HG03103 (cell line): ENCODE results near the gene DIAPH1.

Experiments
- ATAC-seq: cut with Tn5 transposase; IDR thresholded peaks from one replicate; pipeline ENCODE4 v1.9.1; 2021; ENCODE audit warnings: low read depth; ENCODE audit not compliant: unreplicated experiment

The DIAPH1 gene

DNA sequence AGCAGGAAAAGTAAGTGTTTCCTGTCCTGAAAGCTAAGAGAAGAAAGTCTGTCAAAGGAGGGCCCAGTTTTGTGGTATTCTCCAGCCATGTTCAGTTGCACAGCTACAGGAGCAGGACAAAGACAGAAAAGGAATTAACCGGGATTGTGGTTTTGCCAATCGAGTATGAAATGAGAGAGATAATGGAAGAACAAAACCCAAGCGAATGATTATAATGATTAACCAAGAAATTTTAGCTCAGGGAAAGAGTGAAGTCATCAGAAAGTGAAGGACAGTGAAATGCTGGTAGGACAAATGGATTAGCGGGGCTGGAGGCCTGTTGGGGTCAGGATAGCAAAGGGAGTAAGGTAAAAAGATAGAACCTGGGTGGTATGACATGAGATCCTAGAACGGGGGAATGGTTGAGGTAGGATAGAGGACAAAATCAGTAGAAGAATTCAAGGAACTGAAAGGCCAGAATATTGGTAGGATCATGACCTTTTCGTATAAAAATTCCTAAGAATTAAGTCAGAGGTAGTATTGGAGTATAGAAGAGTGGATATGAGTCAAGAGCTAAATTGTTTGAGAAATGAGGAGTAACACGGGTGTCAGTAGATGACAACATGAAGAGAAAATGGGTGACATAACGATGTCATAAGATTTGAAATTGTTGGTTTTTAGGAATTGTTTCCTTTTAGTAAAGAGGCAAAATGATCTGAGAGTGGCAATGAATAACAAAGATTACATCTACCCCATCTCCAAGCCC lies 52.8 kb downstream of the DIAPH1 start:
- no peak for ATAC-seq

DNA sequence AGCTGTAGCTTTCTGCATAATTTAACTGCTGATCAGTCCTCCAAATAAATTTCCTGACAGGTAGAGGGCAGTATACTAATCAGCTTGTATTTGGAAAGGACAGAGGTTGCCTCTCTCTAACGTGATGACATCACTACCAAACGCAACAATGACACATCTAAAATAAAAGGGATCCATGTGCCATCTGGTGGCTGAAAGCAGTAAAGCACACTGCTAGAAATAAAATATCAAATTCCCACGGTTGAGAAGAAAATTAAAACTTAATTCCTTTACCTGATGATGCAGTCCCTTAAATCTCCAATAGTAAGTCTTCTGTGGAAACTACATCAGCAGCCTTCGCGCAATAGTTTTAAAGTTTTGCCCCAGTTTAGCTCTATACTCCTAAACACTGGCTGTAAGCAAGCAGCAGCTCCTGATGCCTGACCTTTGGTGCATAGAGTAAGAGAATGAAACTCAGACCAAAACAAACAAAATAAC lies 54.5 kb downstream of the DIAPH1 start:
- ATAC-seq, result peak; percentile 96

DNA sequence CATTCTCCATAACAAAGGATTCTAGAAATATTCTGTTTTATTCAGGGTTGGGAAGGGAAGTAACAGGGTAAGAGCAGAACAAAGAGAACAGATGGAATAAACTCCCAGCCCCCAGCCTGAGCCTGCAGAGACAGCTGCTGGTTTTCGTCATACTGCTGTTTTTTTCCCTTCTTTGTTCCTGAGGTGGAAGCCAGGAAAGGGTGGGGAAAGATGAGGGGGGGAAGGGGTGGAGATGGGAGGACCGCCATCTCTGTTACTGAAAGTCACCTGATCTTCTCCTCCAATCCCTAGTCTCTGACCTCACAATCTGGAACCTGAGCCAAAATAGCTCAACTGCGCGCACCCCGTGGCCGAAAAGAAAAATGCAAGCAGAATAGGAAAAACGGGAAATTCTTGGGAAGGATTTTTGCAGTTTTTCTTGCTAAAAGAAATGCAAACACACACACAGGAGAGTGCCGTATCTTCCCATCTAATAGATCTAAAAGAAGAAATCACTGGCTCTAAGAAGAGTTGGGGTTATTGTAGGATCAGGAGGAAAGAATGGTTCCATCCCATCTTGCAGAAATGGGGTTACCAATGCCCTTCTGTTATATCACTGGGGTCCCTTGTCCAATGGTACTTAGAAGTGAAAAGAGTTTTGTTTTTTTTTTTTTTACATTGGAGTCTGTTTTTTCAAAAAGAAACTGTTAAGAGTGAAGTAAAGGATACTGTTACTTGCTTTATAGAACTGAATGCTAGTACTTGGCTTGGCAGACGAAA lies 57.9 kb downstream of the DIAPH1 start:
- ATAC-seq, result no peak

DNA sequence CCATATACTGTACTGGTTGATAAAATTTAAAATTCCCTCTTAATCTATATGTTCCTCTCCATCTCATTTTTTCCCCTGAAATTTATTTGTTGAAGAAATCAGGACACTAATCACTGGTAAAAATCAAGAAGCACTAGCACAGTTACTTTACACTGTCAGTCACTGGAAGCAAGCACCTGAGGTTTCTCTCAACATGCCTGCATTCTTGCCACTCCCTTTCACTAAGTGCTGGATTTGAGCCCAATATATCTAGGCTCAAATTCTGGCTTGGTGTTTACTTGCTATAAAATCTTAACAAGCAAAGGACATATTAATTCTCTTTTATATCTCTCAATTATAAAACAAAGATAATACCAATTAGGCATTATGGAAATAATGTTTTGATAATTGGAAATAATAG lies 58.6 kb downstream of the DIAPH1 start:
- ATAC-seq, result no peak

DNA sequence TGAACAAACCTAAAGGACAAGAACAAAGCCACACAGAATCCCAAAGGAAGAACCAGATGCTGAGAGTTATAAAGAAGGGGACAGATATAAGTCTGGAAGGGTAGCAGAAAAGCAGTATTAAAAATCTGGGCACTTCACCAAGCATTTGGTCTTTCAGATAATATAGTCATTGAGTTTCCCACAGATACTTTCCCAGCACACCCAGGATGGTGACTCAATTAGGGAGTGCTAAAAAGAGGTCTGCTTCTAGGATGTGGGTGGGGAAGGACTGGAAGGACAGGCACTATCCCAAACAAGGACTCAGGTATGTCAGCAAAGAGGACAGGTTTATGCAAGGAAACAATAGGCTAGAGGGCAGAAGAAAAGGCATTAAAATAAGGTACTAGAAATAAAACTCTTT lies 59.3 kb downstream of the DIAPH1 start:
- no peak for ATAC-seq

DNA sequence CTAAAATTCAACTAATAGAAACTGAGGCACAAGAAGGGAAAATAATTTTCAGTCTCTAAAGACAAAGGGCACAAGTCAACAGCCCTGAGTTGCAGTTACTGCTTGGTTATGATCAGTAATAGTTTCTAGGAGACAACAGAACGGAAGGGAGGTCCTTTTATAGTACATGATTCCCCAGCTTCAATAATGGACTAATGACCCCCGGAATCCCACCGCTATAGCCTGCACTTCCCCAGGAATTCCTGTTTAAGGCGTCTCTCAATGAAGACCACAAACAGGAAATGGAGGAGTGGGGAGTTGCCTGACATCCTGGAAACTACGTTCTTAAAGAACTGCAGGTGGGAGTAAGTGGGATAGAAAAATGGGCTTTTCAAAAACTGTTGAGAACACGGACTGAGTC lies 60.6 kb downstream of the DIAPH1 start:
- ATAC-seq, result no peak

DNA sequence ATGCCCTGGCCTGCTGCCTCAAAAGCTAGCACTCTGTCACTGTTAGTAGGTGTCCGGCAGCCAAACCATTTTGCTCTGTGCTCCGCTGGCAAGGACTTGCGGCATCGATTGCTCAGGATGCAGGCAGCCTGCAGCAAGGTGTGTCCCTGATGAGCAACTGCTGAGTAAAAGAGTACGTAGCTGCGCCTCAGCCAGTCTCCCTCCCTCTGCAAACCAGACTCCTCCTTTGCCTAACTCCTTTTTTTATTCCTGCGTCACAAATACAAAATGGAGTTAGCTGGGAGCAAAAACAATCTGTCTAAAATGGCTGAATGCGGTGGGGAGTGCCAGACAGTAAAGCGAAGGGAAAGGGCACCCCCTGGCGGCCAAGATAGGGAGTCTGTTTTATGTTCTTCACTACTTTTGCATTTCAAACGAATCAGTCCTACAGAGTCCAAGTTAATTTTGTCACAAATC lies 61.1 kb downstream of the DIAPH1 start:
- ATAC-seq, result no peak

DNA sequence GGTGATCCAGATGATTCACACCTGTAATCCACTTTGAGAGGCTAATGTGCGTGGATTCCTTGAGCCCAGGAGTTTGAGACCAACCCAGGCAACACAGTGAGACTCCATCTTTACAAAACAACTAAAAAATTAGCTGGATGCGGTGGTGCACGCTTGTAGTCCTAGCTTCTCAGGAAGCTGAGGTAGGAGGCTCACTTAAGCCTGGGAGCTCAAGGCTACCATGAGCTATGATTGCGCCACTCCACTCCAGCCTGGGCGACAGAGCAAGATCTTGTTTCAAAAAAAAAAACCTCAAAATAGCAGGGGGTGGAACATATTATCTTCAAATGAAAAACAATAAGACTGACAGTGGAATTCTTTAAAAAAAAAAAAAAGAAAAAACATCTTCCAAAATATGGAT lies 70.9 kb downstream of the DIAPH1 start:
- no peak for ATAC-seq

DNA sequence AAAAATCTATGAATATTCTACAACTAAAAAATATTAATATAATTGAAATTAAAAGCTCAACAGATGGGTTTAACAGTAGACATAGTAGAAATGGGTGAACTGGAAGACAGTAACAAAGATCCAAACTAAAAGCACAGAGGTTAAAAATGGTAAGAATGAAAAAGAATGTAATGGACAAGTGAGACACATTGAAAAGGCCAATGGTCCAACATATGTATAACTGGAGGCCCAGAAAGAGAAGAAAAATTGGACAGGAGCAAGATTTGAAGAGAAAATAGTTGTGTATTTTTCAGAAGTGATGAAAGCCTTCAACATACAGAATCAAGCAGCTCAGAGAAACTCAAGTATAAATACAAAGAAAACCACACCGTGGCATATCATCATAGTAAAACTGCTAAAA lies 71.3 kb downstream of the DIAPH1 start:
- no peak for ATAC-seq

DNA sequence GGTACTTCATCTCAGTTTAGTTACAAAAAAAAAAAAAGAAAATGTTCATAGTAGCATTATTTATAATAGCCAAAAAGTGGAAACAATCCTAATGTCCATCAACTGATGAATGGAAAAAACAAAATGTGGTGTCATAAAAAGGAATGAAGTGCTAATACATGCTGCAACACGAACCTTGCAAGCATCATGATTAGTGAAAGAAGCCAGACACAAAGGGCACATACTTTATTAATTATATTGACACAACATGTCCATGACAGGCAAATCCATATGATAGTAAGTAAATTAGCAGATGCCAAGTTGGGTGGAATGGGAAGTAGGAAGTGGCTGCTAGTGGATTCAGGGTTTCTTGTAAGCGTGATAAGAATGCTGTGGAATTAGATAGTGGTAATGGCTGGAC lies 75.7 kb downstream of the DIAPH1 start:
- no peak for ATAC-seq

DNA sequence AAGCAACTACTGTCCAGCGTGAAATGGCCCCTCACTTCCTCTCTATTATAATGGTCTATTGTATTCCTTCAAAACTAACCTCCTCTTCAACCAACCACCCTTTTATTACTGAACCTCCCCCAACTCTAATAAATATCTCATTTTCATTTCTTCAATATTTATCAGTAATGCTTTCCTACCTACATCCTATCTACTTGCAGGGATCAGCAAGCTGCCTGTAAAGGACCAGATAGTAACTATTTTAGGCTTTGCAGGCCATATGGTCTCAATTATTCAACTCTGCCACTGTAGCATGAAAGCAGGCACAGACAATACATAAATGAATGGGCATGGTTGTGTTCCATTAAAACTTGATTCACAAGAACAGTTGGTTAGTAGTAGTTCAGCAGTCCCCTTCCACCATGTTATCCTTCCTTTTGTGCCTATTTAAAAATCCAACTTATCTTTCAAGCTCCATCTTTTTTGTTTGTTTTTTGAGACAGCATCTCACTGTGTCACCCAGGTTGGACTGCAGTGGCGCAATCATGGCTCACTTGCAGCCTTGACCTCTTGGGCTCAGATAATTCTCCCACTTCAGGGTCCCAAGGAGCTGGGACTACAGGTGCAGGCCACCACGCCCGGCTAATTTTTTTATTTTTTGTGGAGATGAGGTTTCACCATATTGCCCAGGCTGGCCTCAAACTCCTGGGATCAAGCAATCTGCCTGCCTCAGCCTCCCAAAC lies 84.1 kb downstream of the DIAPH1 start:
- no peak for ATAC-seq

DNA sequence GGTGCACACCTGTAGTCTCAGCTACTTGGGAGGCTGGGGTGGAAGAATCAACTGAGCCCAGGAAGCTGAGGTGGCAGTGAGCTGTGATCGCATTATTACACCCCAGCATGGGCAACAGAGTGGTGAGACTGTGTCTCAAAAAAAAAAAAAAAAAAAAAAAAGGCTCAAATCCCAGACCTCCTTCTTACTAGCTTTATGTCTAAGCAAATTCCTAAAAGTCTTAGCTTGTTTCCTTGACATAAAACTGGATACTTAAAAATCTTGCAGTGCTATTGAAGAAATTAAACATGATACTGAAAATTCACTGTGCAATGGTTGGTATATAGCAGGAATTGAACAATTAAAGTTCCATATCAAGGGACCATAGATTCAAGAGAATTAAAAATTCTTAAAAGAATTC lies 84.9 kb downstream of the DIAPH1 start:
- ATAC-seq, result no peak

DNA sequence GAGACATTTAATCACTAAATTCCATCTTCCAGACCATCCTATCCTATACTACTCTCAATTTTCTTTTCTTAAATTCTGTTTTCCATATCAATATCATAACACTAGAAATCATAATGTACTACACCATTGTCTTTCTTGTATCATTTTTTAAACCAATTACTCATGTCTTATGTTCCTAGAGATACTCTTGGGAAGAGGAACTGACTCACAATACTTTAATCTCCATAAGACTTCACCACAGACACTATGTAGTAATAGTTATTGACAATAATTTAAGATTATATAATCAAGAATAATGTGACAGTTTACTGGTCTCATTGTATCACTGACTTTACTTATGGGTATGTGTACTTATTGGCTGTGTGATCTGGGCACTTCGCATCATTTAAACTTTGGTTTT lies 86.1 kb downstream of the DIAPH1 start:
- no peak for ATAC-seq

DNA sequence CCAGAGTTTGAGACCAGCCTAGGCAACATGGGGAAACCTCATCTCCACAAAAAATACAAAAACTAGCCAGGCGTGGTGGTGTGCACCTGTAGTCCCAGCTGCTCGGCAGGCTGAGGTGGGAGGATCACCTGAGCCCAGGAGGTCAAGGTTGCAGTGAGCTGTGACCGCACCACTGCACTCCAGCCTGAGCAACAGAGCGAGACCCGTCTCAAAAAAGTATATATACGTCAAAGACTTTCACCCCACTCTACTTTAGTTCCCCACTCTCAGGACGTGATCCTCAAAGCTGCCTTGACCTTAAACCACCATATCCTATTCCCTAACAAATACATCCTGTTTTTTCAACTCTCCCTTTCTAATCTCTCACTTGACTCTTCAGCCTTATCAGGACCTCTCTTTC lies 88.9 kb downstream of the DIAPH1 start:
- ATAC-seq, result peak; percentile 51

DNA sequence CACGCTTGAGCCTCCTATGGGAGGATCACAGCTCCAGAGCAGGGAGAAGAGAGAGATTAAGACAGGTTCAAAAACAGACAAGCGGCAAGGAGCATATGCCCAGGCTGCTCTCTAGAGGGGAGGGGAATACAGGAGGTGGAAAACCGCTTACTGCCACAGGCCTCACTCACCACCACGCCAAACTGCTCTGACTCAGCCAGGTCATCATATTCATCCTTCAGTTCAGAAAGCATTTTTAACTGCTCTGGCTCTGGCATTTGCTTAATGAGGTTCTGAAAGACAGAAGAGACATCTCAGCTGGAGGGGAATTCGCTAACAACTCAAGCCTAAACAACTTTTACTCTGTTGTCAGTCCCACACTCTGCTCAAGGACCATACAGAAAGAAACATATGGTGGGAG lies 89.8 kb downstream of the DIAPH1 start:
- ATAC-seq, result peak; percentile 37

DNA sequence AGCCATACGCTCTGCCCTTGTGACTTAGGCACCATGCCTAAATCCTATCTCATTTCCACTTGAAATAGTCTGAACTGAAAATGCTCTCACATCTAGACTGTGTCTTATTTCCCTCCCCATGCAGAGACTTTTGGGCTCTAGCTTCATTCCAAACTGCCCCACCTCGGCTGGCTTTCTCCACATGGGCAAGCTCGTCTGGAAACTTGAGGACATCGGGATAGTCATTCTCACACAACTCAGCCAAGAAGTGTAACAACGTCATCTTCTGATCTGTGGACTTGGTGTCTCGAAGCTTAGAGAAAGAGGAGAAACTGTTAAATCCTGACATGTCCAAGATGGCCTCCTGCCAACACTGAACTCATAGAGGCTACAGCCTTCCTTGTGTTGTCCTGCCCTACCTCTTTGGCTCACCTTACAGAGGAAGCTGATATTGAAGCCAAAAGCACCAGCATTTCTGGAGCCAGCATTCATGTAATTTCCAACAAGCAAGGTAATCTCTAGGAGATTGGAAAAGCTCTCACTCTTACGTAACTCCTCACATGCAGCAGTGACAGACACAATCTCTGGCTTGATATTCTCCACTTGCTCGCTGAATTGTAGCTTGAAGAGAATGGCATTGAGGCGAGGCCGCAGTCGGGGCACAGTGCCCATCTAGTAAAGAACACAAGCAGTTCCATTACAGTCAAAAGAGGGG lies 90.4 kb downstream of the DIAPH1 start:
- ATAC-seq, result no peak

DNA sequence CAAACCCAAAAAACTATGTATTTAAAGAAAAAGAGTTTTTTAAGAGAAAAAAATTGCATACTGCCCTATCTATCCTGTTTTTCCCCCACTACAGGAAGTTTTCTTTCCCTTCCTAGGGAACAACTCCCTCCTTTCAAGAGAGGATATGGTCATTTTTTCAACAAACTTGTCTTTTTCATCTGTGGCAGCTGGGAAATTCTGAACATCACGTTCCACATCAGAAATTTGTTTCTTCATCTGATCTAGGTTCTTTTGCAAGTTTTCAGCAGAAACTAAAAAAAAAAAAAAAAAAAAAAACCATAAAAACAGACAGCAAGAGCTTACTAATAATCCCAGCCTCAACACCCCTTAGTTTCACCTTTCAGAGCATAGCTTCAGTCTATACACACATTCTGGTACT lies 91.4 kb downstream of the DIAPH1 start:
- ATAC-seq, result no peak

DNA sequence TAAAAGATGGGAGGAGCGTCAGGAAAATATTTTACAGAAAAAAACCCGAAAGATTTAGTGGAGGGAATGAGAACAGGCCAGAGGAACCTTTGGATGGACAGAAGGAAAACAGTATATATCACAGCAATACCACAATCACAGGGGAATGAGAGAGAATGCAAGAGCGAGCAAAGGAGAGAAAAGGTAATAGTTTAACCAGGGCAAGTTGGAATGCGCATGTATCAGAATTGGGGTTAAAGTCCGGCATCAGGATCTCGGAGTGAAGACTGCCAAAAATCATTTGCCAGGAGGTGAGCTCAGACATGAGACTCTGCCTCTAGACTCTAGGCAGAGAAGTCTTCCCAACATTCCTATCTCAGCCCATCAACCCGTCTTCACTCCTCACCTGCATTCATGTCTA lies 93.1 kb downstream of the DIAPH1 start:
- no peak for ATAC-seq

DNA sequence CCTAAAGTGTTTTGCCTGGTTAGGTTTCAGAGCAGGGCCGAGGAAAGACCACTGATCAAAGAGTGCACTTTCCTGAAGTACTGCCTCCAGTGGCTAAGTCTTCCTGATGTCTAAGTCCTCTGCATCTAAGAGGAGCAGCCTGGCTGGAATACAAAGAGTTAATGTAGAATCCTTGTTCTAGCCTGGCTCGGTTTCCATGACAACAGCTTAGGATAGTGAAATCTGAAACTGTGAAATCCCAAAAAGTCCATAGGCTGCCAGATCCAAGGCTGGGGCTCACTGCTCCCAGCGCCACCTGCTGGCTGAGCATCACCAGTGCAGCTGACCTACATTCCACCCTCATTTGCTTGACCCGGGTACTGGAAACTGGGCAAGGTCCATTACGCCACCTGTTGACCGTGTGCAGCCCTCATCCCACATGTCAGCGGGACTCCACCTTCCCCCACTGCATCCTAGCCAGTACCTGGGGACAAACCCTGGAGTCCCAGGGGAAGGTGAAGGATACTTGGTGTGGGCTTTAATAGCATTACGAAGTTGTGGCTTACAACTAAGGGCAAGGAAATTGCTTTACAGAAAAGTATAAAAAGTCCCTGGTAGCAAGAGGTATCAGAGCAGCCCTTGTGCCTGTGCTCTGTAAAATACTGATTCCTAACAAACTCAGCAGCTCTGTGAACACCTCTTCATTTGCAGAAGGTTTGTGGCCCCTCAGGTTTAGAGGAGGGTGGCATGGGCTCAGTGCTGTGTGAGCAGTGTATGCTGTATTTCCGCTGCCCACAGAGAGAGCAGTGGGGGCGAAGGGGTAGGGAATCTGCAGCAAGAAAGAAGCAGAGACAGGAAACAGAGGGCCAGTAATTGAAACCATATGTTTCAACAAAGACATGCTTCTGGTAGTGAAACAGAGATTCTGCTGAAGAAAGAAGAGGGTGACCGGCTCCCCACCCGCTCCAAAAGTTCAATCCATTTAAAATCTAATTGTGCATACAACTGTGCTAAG lies 93.9 kb downstream of the DIAPH1 start:
- ATAC-seq, result peak; percentile 51

DNA sequence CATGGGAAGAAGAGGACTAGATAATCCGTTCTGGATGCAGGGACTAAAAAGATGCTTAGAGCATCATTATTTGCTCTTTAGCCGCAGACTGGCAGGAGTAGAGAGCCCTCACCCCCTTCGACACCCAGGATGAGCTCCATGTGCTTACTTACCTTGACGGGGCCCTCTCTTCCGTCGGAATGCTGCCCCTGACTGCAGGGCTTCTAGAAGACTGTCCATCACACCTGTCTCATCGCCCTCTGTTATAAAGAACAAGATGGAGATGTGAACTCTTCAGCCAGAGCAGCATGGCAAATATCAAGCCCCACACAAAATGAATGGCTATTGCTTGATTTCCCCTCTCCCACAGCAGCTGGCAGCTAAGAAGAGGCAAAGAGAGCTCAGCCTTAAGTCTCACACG lies 94.8 kb downstream of the DIAPH1 start:
- no peak for ATAC-seq
